GM19438 (cell line): ENCODE data around the gene MYLK.

Source experiments
- ATAC-seq: cut with Tn5 transposase; IDR thresholded peaks from one replicate; pipeline ENCODE4 v1.9.1; 2021; ENCODE audit warnings: low read depth; ENCODE audit not compliant: unreplicated experiment

Gene MYLK

GRCh38 chr3:123799544-123800361 lies 84.4 kb downstream of the MYLK start:
- ATAC-seq: no peak

DNA sequence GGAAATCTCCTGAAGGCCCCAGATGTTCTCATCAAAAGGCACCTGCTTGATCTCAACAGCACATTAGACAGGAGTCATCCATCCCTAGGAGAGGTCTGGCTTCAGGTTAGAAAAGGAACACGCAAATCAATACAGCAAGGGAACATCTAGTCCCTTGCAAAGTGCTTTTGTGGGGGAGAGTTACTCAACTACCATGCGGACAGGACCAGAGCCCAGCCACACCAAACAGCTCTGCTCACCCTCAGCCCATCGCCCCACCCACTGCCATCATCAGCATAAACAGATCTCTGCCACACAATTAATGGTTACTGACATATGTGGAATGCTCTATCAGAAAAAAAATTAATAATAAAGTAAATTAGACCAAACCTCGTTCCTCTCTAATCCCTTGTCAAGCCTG lies 85.6 kb downstream of the MYLK start:
- ATAC-seq: no peak

DNA sequence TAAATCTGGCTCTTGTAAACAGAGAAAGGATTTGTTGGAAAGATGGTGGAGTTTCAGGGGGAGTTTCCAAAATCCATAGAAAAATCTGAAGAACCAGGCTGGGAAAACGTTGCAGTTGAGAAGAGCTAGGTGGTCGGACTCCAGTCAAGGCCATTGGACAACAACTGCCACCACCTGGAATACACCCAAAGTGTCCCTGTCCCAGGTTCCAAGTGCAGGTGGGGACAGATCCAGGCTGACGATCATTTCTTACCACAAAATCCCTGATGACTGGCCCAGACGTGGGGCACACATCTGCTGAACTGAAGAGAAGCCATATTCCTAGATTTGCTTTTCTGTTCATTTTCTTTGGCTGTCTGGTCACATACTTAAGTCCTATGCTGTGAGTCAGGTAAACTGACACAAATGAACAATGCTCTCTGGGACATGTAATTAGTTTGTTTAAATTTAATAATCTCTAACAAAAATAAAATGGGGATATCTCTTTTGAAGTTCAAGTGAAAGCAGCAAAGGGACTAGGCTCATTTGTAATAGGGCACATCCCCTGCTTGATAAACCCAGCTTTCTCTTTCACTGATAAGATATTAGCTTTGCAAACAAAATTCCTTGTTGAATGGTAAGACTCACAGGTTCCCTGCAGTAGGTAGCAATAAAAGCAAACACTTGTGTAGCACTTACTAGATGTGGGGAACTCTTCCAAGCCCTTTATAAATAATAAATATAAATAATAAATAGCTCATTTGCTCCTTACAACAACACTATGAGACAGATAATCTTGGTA lies 88.5 kb downstream of the MYLK start:
- ATAC-seq: no peak

- ATAC-seq: no peak
These were observed 90.7 kb downstream of the MYLK start for GRCh38 chr3:123793425-123793824.

- ATAC-seq: no peak
These were observed 91.5 kb downstream of the MYLK start for GRCh38 chr3:123792473-123793201.

- no peak for ATAC-seq
These were observed 92.2 kb downstream of the MYLK start for GRCh38 chr3:123791898-123792297.

DNA sequence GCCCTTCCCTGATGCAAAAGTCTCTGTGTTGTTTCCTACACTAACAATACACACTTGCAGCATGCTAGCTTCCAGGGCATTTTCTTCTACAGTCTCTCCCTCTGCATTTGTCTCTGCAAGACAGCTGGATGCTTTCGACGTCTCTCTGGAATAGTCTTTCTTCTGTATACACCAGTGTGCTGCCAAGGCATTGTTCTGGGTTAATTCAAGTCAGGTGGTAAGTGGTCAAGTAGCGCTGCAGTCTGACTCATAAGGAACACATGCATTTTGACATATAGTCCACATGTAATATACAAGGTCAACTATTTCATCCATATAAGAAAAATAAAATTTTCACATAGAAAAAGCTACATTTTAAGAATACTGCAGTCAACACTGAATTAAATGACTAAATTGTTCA lies 92.7 kb downstream of the MYLK start:
- no peak for ATAC-seq

GRCh38 chr3:123791073-123791370 lies 93.1 kb downstream of the MYLK start:
- ATAC-seq: no peak

DNA sequence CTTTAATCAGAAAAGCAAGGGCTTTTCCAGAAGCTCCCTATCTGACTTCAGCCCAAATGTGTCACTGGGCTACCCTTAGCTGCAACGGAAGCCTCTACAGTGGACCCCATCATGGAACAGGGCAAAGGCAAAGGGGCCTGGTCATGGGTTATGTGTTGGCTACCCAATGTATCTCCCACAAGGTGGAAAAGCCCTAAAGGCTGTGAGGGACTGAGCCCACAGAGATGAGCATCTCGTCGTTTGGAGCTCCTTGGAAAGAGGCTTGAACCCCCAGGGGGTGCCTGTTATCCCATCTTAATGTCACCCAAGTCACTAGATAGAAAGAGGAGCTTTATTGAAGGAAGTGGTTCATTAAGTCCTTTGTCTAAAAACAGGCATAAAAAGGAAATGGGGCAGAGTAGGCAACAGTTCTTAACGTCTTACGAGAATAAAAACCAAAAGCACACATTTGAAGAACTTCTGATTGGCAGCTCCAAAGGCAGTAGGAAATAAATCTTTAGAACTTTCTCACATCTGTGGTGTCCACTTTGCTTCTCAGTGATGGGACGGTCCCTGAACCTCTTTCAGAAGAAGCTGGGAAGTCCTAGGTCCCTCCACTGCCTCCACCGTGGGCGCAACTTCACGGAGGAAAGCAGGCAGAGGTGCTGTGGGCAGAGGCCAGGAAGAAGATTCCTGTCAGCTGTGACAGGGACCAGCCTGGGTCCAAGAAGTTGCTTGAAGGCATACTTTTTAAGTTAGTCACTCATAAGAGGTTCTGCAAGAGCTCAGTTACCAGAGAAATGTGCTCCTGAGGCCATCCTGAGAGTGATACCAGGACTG lies 93.7 kb downstream of the MYLK start:
- no peak for ATAC-seq

- no peak for ATAC-seq
These were observed 94.4 kb downstream of the MYLK start for GRCh38 chr3:123789760-123790159.

DNA sequence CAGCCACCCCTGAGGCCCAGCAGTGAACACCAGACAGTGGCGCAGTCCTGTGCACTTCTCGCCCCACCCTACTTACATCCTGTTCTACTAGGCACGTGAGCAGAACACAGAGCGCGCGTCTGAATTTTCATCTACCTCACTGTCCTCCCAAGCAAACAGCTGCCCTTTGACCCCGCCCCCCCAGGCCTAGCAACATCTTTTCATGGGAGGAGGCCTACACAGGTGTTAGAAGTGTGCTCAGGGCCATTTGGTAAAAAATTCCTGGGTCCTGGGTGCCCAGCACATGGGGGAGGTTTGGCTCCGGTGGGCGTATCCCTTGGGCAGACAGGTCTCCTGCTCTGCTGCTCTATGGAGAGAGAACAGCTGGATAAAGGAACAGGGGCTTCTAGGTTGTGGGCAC lies 95.0 kb downstream of the MYLK start:
- no peak for ATAC-seq

- ATAC-seq: no peak
These were observed 95.4 kb downstream of the MYLK start for GRCh38 chr3:123788710-123789109.

DNA sequence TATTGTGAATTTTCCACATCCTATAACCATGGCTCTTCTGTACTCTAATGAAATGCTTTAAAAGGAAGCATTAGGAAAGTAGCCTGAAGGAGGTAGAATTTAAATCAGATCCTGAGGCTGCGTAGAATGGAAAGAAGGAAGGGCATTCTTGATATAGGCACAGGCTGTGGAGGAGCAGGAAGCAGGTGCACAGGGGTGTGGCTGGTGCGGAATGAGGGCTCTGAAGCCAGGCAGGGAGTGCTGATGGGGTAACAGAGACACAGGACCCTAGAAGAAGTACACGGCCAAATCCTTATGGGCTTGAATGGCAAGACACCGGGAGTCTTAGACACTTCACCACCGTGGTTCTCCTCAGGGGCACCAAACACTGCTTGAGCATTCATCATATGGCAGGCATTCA lies 97.0 kb downstream of the MYLK start:
- ATAC-seq: no peak

DNA sequence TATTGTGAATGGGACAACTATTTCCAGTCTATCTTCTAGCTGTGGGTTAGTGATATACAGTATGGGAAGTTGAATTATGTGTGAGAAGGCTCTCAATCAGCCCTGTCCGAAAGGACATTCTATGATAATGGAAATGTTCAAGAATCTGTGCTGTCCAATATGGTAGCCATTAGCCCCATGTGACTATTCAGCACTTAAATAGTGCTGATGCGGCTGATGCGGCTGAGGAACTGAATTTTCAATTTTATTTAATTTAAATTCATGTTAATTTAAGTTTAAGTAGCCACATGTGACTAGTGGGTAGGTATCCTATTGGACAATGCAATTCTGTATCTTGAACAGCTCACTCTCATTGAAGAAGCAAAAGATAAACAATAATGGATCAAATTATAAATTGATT lies 98.5 kb downstream of the MYLK start:
- no peak for ATAC-seq

GRCh38 chr3:123783811-123784210 lies 100.3 kb downstream of the MYLK start:
- no peak for ATAC-seq

GRCh38 chr3:123783050-123783689 lies 101.0 kb downstream of the MYLK start:
- ATAC-seq: no peak

DNA sequence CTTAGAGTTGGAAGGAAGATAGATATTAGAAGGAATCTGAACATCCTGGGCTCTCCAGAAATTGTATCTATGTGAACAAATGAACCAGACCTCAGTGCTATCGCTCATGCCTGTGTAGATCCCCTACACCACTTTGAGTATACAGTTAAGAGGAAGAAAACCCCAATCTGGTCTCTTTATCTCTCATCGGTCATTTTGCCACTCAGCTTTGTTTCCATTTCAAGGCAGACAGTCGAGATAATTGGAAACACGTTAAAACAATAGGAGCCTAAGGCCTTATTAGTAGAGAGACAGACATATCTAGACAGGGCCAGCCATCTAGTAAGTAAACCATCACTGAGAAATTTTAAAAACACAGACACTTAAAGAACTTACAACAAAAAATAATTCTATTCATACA lies 101.6 kb downstream of the MYLK start:
- no peak for ATAC-seq

- no peak for ATAC-seq
These were observed 102.4 kb downstream of the MYLK start for GRCh38 chr3:123781571-123782275.

GRCh38 chr3:123781138-123781537 lies 103.0 kb downstream of the MYLK start:
- no peak for ATAC-seq

- no peak for ATAC-seq
These were observed 103.5 kb downstream of the MYLK start for GRCh38 chr3:123780656-123781055.
